ENCODE measurements around the gene LCN9. TPM values are rescaled to one million over a fixed set of nuclear protein-coding genes. Genes with fewer than 3 reads are reported as not detected.

LCN9 gene
- total and polyA plus RNA-seq, 12 donors, result not detected

DNA sequence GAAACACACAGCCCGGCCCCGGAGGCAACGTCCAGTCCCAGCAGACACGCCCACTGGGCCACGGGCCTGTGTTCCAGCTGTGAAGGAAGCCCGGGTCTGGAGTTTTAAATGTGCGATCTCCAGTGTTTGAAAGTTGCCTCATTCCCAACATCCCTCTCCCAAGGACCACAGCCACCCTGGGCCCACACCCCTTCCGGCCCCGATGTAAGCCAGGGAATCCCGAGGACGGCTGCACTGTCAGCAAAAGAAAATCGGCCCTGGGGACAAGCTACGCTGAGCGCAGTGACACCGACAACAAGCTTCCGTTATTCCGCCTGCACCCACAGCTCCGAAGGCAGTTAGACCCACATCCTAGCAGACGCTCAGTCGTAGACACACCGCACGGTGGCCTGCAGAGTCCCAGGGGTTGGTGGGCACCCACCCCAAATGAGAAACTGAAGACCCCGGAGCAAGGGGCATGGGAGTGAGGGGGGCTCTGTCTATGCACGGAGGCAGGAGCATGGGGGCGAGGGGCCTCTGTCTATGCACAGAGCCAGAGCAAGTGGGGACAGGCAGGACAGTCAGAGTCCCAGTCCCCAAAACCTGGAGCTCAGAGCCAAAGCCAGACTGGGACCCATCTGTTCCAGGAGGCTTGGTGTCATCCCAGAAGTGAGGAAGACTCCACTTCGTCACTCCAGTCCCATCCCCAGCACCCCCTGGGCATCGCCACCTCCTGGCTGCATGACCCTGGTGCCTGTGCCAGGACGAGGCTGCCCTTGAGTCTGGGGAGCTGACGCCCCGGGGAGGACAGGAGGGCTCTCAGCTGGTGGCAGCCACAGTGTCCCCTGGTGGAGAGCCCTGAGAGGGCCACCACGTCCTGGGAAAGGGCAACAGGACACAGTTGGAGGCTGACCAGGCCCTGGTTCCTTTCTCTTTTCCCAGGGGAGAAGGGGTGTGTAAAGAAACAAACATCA, 47.2 kb upstream of the LCN9 start:
- Histone ChIP-seq H3K4me1 (replicated peaks in 1 of 2) (no peaks in the 10 kb centered on the region), H3K36me3 (replicated peaks in 1 of 2) (no peaks in the 10 kb centered on the region), H3K4me3 (no peak overlapping the region), H3K9me3 (replicated peaks in 1 of 3) (no peaks in the 10 kb centered on the region), H3K27ac (no peak overlapping the region), H3K27me3 (peaks cover 9% of the 10 kb centered on the region)
- intact Hi-C loops (cut with DNase I), result no loop called here
- DNase-seq, result peak in 1 of 7 donors; percentile 27
- 68 to 85% (median 76%) methylated on average over 19 to 31 of the region's 31 CpGs for WGBS, 4 donors
- peak in 1 of 6 experiments; percentile 27 for TF ChIP-seq CTCF (IDR thresholded peaks at IDR 0.05)
- no peak for TF ChIP-seq POLR2A (IDR thresholded peaks at IDR 0.05)

DNA sequence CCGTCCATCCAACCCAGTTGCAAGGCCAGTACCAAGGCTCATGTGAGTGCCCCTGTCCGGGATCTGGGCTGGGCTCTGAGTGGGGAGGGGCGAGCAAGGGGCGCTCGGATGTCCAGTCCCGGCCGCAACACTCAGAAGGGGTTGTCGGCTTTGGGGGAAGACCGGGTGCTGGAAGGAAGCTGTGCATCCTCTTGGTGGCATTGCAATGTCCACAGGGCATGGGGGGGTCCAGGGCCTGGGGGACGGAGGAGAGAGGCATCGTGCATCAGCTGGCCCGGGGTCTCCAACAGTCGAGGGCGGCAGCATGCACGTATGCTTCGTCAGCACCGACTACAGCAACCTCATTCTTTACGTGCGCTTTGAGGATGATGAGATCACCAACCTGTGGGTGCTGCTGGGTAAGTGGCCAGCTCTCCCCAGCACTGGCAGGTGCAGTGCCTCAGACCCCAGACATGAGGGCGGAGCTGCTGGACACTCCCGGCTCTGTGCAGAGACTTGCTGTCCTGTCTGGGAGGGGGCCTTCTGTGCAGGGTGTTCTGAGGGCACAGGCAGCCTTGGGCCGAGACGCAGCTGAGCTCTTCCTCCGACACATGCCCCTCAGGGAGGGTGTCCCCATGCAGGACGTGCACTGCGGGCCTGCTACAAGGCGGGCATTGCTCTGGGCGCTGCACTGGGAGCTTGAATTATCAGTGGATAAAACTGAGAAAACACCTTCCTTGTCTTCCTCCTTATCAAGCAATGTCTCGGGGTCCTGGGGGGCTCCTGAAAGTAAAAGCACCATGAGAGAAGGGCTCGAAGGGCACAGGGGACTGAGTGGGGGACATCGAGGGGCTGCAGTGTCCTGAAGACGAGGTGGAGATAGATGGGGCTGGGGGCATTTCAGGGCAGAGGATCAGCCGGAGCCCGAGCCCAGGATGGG, 46.2 kb upstream of the LCN9 start:
- Histone ChIP-seq H3K9me3 (replicated peaks in 1 of 3) (no peaks in the 10 kb centered on the region), H3K27ac (no peak overlapping the region), H3K4me1 (replicated peaks in 1 of 2) (no peaks in the 10 kb centered on the region), H3K4me3 (no peak overlapping the region), H3K27me3 (peaks cover 9% of the 10 kb centered on the region), H3K36me3 (replicated peaks in 1 of 2) (no peaks in the 10 kb centered on the region)
- intact Hi-C loops (cut with DNase I), result no loop called here
- DNase-seq, result no peak
- TF ChIP-seq POLR2A (IDR thresholded peaks at IDR 0.05), result no peak
- TF ChIP-seq CTCF (IDR thresholded peaks at IDR 0.05), result no peak
- WGBS, 4 donors, result 71 to 81% (median 76%) methylated on average over 22 to 34 of the region's 34 CpGs

GRCh38 chr9:135617538-135617900, 45.6 kb upstream of the LCN9 start:
- no peak overlapping the region for H3K27ac ChIP-seq
- intact Hi-C loops (cut with DNase I), result no loop called here
- TF ChIP-seq POLR2A (IDR thresholded peaks at IDR 0.05) (no peak), CTCF (IDR thresholded peaks at IDR 0.05) (no peak)
- no peaks in the 10 kb centered on the region for H3K4me1 ChIP-seq (replicated peaks in 1 of 2)
- H3K27me3 ChIP-seq, result peaks cover 9% of the 10 kb centered on the region
- DNase-seq, result no peak
- 78 to 90% (median 84%) methylated on average over 7 to 13 of the region's 13 CpGs for WGBS, 4 donors
- H3K36me3 ChIP-seq (replicated peaks in 1 of 2), result no peaks in the 10 kb centered on the region
- H3K4me3 ChIP-seq, result no peak overlapping the region
- H3K9me3 ChIP-seq (replicated peaks in 1 of 3), result no peaks in the 10 kb centered on the region

DNA sequence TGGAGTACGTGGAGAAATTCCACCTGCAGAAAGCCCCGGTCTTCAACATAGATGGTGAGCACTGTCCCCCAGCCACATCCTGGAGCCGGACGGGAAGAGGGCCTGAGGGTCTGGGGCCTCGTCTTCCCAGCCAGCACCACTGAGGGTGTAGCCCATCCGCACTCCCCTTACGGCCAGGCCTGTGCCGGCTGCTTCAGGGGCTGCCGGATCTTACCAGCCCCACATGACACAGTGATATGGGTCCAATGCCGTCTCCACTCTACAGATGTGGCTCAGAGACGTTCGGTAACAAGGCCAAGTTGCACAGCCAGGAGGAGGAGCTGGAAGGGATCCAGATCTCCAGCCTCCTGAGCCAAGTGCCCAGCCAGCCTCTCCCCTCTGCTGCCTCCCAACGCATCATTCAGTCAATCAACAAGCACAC, 45.1 kb upstream of the LCN9 start:
- H3K4me3 ChIP-seq, result no peak overlapping the region
- no peaks in the 10 kb centered on the region for H3K4me1 ChIP-seq (replicated peaks in 1 of 2)
- intact Hi-C loops (cut with DNase I), result no loop called here
- H3K27ac ChIP-seq, result no peak overlapping the region
- H3K27me3 ChIP-seq, result peaks cover 9% of the 10 kb centered on the region
- TF ChIP-seq CTCF (IDR thresholded peaks at IDR 0.05), result no peak
- no peaks in the 10 kb centered on the region for H3K36me3 ChIP-seq (replicated peaks in 1 of 2)
- no peak for DNase-seq
- H3K9me3 ChIP-seq (replicated peaks in 1 of 3), result no peaks in the 10 kb centered on the region
- 60 to 86% (median 75%) methylated on average over 1 to 13 of the region's 13 CpGs for WGBS, 4 donors

Data from adrenal gland (tissue), 12 donors.